ENCODE data around the gene FRG2C. TPM values are rescaled to one million over a fixed set of nuclear protein-coding genes. Genes with fewer than 3 reads are reported as not detected.
"Not testable (repeated sequence)": the region's sequence is repeated elsewhere in the genome, so short reads cannot be mapped to it uniquely, and the experiment has no call there.

The FRG2C gene
- total and polyA plus RNA-seq, 3 experiments from 2014 or later = not detected

DNA sequence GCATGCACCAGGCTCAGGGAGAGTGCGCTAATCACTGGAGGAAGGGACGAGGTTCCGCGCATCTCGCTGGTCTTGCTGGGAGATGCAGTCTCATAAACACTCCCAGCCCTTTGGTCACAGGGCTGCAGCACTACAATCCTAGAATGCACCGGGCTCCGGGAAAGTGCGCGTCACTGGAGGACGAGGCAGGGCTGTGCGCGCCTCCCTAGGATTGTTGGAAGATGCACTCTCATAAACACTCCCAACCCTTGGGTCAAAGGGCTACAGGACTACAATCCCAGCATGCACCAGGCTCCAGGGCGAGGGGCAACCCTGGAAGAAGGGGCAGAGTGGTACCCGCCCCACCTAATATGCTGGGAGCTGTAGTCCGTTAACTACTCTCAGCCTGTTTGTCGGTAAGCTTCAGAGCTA, 23.0 kb upstream of the FRG2C start:
- H3K4me3 Mint-ChIP-seq = peak overlapping the region in 6 of 7 donors; percentile 41 to 92 (median 73)
- H3K36me3 ChIP-seq (ENCODE audit: insufficient read depth, low read length); H3K36me3 Mint-ChIP-seq; H3K9me3 ChIP-seq (ENCODE audit: low read length); CTCF ChIA-PET; POLR2A ChIA-PET; H3K4me1 ChIP-seq (ENCODE audit: insufficient read depth, low read length); H3K27me3 ChIP-seq (ENCODE audit: insufficient read depth, low read length, poor library complexity, severe bottlenecking); DNase-seq; H3K27me3 Mint-ChIP-seq; H3K9me3 Mint-ChIP-seq; H3K27ac ChIP-seq (ENCODE audit: low read depth, low read length): not testable (repeated sequence)
- peak overlapping the region; percentile 15 for H3K4me3 ChIP-seq (ENCODE audit: low read length)
- peak overlapping the region in 1 of 8 donors; percentile 43 for H3K27ac Mint-ChIP-seq
- H3K4me1 Mint-ChIP-seq = peaks cover 5 to 21% (median 11%) of the 10 kb centered on the region in 3 donors

DNA sequence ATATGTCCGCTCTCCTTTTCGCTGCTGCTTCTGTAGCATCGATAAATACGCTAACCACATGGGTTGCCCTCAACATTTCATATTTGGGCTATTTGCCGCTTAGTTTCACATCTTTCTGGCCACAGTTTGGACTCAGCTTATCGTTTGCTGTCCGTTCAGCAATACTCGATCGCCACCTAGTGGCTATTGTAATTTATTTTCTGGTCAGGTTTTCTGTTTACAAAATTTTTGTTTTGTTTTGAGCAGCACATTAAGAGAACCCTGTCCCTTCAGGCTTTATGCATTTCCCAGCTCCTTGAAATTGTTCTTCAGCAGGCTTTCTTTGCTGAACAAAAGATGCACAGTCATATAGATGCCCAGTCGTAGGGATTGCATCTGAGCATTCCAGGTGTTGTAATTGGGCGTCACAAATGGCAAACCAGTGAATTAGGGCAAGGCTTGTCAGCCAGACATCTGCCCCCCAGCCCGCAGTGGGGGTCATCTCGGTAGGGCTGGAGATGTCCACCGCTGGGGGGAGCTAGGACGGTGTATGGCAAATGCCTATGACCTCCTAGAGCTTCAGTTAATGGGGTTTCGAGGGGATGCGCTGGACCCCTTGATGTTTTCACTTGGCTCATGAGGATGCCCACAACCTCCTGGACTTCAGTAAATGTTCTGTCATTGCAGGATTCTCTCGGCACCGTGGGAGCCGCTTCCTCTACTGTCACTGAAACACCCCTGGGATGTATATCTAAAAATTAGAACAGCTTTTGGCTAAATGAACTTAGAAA, 20.9 kb upstream of the FRG2C start:
- H3K4me3 ChIP-seq (ENCODE audit: low read length); H3K9me3 Mint-ChIP-seq; H3K9me3 ChIP-seq (ENCODE audit: low read length); H3K27me3 Mint-ChIP-seq; H3K27ac ChIP-seq (ENCODE audit: low read depth, low read length); H3K4me1 ChIP-seq (ENCODE audit: insufficient read depth, low read length); H3K36me3 ChIP-seq (ENCODE audit: insufficient read depth, low read length); CTCF ChIA-PET; H3K36me3 Mint-ChIP-seq; H3K27me3 ChIP-seq (ENCODE audit: insufficient read depth, low read length, poor library complexity, severe bottlenecking); POLR2A ChIA-PET: not testable (repeated sequence)
- peak in 2 of 5 donors; percentile 10 to 13 for DNase-seq
- Mint-ChIP-seq H3K4me1 (peaks cover 5 to 21% (median 11%) of the 10 kb centered on the region in 3 donors), H3K4me3 (peak overlapping the region; percentile 29 to 85 (median 54)), H3K27ac (peak overlapping the region in 1 of 8 donors; percentile 77)

DNA sequence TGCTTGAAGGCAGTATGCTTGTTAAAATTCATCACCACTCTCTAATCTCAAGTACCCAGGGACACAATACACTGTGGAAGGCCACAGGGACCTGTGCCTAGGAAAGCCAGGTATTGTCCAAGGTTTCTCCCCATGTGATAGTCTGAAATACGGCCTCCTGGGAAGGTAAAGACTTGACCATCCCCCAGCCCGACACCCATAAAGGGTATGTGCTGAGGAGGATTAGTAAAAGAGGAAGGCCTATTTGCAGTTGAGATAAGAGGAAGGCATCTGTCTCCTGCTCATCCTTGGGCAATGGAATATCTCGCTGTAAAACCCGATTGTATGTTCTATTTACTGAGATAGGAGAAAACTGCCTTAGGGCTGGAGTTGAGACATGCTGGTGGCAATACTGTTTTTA, 18.6 kb upstream of the FRG2C start:
- H3K27me3 Mint-ChIP-seq; H3K4me3 ChIP-seq (ENCODE audit: low read length); H3K36me3 Mint-ChIP-seq; H3K9me3 ChIP-seq (ENCODE audit: low read length); H3K27me3 ChIP-seq (ENCODE audit: insufficient read depth, low read length, poor library complexity, severe bottlenecking); H3K27ac Mint-ChIP-seq; H3K9me3 Mint-ChIP-seq; H3K36me3 ChIP-seq (ENCODE audit: insufficient read depth, low read length); H3K4me1 ChIP-seq (ENCODE audit: insufficient read depth, low read length); POLR2A ChIA-PET; H3K4me3 Mint-ChIP-seq; H3K27ac ChIP-seq (ENCODE audit: low read depth, low read length); CTCF ChIA-PET; DNase-seq: not testable (repeated sequence)
- peaks cover 5 to 21% (median 10%) of the 10 kb centered on the region in 3 donors for H3K4me1 Mint-ChIP-seq

DNA sequence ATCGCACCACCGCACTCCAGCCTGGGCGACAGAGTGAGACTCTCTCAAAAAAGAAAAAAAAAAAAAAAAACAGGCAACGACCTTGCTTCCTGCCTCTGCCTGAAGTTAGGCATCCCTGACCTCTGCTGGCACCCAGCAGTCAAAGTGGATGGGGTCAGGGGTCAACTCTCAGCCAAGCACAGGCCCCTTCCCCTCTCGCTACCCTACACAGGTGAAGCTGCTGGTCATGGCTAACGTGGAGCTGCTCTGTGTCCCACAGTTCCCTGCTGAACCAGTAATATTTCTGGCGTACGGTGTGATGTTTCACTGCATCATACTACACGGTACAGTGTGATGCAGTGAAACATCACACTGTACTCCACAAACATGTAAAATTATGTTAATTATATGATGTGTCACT, 13.9 kb upstream of the FRG2C start:
- Mint-ChIP-seq H3K4me1 (no peaks in the 10 kb centered on the region), H3K9me3 (peaks cover 0 to 3% (median 0%) of the 10 kb centered on the region in 5 donors), H3K36me3 (no peaks in the 10 kb centered on the region), H3K4me3 (no peak overlapping the region), H3K27ac (no peak overlapping the region), H3K27me3 (peaks cover 0 to 4% of the 10 kb centered on the region in 2 donors)
- Histone ChIP-seq H3K36me3 (ENCODE audit: insufficient read depth, low read length) (no peaks in the 10 kb centered on the region), H3K27ac (ENCODE audit: low read depth, low read length) (no peak overlapping the region), H3K27me3 (ENCODE audit: insufficient read depth, low read length, poor library complexity, severe bottlenecking) (no peaks in the 10 kb centered on the region), H3K9me3 (ENCODE audit: low read length) (no peaks in the 10 kb centered on the region), H3K4me1 (ENCODE audit: insufficient read depth, low read length) (no peaks in the 10 kb centered on the region), H3K4me3 (ENCODE audit: low read length) (no peak overlapping the region)
- no peak for DNase-seq
- ChIA-PET CTCF (no interaction called here), POLR2A (no interaction called here)

DNA sequence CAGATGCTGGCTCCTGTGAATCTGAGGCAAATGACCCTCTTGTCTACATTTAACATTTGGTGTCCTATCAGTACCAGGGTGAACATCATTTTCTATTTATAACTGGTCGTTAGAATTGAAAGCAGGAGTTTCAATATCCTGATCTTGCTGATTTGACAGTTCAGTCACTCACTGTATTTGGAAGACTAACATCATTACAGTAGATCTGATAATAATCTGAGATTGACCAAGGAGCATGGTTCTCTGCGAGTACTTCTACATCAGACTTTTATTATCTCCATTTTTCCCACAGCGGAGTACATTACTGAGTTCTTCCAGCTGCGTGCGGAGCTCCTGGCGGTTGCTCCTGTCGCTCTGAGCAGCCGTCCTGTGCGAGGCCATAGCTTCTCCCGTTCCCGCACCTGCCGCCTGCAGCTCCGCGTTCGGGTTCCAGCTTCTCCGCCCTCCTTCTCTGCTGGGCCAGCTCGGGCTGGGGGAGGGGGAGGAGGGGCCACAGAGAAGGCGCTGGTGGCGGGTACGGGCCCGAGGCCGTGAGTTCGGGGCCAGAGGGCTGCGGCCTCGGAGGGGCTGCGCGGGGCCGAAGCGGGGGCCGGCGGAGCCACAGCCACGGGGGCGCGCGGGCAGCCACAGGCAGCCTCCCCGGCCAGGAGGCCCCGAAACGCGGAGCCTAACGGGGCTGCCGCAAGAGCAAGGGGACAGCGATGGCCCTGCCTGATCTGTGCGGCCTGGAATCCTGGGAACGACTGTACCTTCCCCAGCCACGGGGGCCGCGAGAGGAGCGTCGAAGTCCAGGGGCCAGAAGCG, 8.8 kb upstream of the FRG2C start:
- H3K9me3 ChIP-seq (ENCODE audit: low read length); H3K4me3 Mint-ChIP-seq; H3K27me3 ChIP-seq (ENCODE audit: insufficient read depth, low read length, poor library complexity, severe bottlenecking); H3K27ac ChIP-seq (ENCODE audit: low read depth, low read length); H3K4me3 ChIP-seq (ENCODE audit: low read length); H3K36me3 ChIP-seq (ENCODE audit: insufficient read depth, low read length); POLR2A ChIA-PET; H3K4me1 Mint-ChIP-seq; CTCF ChIA-PET; DNase-seq; H3K27ac Mint-ChIP-seq; H3K4me1 ChIP-seq (ENCODE audit: insufficient read depth, low read length); H3K36me3 Mint-ChIP-seq: not testable (repeated sequence)
- Mint-ChIP-seq H3K9me3 (peaks cover 0 to 13% (median 4%) of the 10 kb centered on the region in 5 donors), H3K27me3 (peaks cover 19 to 26% of the 10 kb centered on the region in 2 donors)

DNA sequence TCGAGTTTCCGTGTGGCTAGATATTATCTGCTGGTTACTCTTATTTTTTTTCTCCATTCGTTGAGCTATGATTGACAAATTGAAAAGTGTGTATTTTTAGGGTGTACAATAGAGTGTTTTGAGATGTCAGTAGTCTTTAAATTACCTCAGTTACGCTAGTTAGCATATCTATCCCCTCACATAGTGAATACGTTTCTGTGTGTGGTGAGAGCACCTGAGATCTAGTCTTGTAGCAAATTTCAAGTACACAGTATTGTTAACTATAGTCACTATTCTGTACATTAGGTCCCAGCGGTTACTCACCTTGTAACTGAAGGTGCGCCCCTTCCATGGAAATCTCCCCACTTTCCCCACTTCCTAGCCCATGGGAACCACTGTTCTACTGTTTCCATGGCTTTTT, 8.2 kb upstream of the FRG2C start:
- DNase-seq; H3K9me3 ChIP-seq (ENCODE audit: low read length); H3K27ac ChIP-seq (ENCODE audit: low read depth, low read length); H3K4me3 Mint-ChIP-seq; H3K4me3 ChIP-seq (ENCODE audit: low read length); H3K36me3 Mint-ChIP-seq; CTCF ChIA-PET; H3K27me3 ChIP-seq (ENCODE audit: insufficient read depth, low read length, poor library complexity, severe bottlenecking); H3K27ac Mint-ChIP-seq; H3K36me3 ChIP-seq (ENCODE audit: insufficient read depth, low read length); POLR2A ChIA-PET; H3K4me1 Mint-ChIP-seq; H3K4me1 ChIP-seq (ENCODE audit: insufficient read depth, low read length): not testable (repeated sequence)
- Mint-ChIP-seq H3K9me3 (peaks cover 2 to 15% (median 8%) of the 10 kb centered on the region in 5 donors), H3K27me3 (peaks cover 24 to 32% of the 10 kb centered on the region in 2 donors)

DNA sequence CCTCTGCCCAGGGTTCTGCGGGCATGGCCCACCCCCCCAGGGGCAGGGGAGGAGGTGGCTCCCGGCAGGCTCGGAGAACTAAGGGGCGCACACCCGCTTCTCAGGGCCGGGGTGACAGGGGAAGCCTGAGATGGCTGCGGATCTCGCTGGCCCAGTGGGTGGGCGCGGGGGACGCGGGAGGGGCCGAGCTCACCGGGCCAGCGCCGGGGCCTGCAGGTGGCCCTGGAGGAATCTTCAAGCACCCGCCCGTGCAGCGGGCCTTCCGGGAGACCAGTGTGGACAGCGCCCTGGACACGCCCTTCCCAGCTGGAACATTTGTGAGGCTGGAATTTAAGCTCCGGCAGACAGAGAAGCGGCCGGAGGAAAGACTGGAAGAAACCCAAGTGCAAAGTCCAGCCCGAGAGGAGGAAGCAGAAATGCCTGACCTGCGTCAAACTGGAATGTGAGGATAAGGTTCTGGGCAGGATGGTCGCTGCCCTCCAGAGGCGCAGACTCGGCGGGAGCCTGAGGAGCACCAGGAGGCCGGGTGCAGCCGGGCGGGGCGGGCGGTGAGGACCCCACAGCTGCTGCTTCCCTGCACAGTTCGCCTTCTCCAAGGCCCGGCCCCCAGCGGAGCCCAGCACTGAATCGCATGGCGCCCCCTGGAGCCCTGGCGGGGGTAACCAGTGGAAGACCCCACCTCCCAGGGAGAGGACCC, 5.6 kb upstream of the FRG2C start:
- H3K9me3 ChIP-seq (ENCODE audit: low read length); CTCF ChIA-PET; H3K36me3 ChIP-seq (ENCODE audit: insufficient read depth, low read length); H3K4me3 ChIP-seq (ENCODE audit: low read length); H3K27me3 ChIP-seq (ENCODE audit: insufficient read depth, low read length, poor library complexity, severe bottlenecking); H3K4me1 Mint-ChIP-seq; H3K27ac ChIP-seq (ENCODE audit: low read depth, low read length); DNase-seq; H3K27ac Mint-ChIP-seq; H3K4me1 ChIP-seq (ENCODE audit: insufficient read depth, low read length); POLR2A ChIA-PET; H3K36me3 Mint-ChIP-seq: not testable (repeated sequence)
- peak overlapping the region in 2 of 7 donors; percentile 54 to 62 for H3K4me3 Mint-ChIP-seq
- H3K9me3 Mint-ChIP-seq = peaks cover 2 to 18% (median 8%) of the 10 kb centered on the region in 5 donors
- peaks cover 24 to 37% of the 10 kb centered on the region in 2 donors for H3K27me3 Mint-ChIP-seq

DNA sequence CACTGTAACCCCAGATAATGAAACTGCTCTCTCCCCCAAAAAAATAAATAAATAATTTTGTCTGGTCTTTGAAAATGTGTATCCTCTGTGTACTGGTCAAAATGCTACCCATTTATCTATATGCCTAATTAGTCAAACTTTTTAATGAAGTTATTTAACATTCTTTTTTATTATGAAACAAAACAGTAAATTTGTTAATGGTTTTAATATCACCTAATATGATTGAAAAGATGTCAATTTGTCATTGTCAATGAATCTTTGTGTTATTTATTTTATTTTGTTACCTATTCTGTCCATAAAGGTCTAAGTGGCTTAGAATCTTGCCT, 5.1 kb upstream of the FRG2C start:
- H3K9me3 ChIP-seq (ENCODE audit: low read length); DNase-seq; H3K36me3 Mint-ChIP-seq; H3K4me3 ChIP-seq (ENCODE audit: low read length); H3K27ac ChIP-seq (ENCODE audit: low read depth, low read length); H3K4me1 Mint-ChIP-seq; H3K4me3 Mint-ChIP-seq; POLR2A ChIA-PET; H3K36me3 ChIP-seq (ENCODE audit: insufficient read depth, low read length); H3K27ac Mint-ChIP-seq; CTCF ChIA-PET; H3K27me3 ChIP-seq (ENCODE audit: insufficient read depth, low read length, poor library complexity, severe bottlenecking); H3K4me1 ChIP-seq (ENCODE audit: insufficient read depth, low read length): not testable (repeated sequence)
- Mint-ChIP-seq H3K27me3 (peaks cover 24 to 37% of the 10 kb centered on the region in 2 donors), H3K9me3 (peaks cover 2 to 22% (median 8%) of the 10 kb centered on the region in 5 donors)

Measured in CD8-positive, alpha-beta memory T cell (primary cell).